Measurements from ENCODE around the gene TSC22D3. TPM values are rescaled to one million over a fixed set of nuclear protein-coding genes. Genes with fewer than 3 reads are reported as not detected.

The TSC22D3 gene
- total RNA-seq, 3 donors from 2014 or later = 14.1 to 118 (median 64.7) TPM

DNA sequence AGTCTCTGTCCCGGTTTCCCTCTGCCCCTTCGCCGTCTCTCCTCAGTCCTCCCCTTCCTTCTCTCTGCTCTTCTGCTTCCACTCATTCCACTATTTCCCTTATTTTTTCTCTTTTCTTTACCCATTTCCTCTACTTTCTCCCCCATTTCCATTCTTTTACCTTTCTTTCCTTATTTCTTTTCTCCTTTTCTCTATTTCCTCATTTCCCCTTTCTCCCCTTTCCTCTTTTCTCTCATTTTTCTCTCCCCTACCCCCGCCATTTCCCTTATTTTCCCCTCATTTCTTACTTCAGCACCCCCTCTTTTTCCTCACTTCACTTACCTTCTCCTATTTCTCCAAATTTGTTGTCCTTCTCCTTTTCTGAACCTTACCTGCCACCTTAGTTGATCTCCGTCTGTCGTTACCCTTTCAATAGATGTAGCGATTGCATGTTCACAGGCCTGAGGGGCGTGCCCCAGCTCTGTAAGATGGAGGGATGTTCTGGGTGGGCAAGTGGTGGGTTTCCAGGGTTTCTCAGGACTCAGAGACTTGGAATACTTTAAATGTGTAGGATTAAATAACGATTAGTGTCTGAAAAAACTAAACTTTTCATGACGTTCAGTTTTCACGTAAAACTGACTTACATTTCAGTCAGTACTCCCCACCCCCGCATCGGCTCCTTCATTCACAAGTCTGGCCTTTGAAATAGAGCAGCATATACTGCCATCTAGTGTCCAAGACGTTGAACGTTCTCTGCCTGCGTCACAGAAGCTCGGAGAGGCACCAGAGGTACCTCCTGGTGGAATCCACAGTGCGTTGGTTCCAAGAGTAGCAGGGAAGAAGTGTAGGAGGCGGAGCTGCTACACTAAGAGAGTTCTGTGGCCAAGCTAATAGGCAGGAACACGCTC is 1.3 kb upstream of the TSC22D3 start:
- intact Hi-C loops (cut with DNase I, micrococcal nuclease) = loop anchor here (5.0 kb wide), 1 partner anchor 120 kb away; no protein-coding TSS in a partner anchor
- TF ChIP-seq, protein P1, sequence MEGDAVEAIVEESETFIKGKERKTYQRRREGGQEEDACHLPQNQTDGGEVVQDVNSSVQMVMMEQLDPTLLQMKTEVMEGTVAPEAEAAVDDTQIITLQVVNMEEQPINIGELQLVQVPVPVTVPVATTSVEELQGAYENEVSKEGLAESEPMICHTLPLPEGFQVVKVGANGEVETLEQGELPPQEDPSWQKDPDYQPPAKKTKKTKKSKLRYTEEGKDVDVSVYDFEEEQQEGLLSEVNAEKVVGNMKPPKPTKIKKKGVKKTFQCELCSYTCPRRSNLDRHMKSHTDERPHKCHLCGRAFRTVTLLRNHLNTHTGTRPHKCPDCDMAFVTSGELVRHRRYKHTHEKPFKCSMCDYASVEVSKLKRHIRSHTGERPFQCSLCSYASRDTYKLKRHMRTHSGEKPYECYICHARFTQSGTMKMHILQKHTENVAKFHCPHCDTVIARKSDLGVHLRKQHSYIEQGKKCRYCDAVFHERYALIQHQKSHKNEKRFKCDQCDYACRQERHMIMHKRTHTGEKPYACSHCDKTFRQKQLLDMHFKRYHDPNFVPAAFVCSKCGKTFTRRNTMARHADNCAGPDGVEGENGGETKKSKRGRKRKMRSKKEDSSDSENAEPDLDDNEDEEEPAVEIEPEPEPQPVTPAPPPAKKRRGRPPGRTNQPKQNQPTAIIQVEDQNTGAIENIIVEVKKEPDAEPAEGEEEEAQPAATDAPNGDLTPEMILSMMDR (IDR thresholded peaks at IDR 0.05) = peak; percentile 31
- Histone ChIP-seq H3K36me3 (ENCODE audit: low read depth) (no peaks in the 10 kb centered on the region), H3K9me3 (no peaks in the 10 kb centered on the region), H3K4me3 (no peak overlapping the region), H3K4me1 (ENCODE audit: low read depth) (no peaks in the 10 kb centered on the region)
- DNase-seq (peak; percentile 61 to 82 (median 69)), ATAC-seq (peak; percentile 80)

DNA sequence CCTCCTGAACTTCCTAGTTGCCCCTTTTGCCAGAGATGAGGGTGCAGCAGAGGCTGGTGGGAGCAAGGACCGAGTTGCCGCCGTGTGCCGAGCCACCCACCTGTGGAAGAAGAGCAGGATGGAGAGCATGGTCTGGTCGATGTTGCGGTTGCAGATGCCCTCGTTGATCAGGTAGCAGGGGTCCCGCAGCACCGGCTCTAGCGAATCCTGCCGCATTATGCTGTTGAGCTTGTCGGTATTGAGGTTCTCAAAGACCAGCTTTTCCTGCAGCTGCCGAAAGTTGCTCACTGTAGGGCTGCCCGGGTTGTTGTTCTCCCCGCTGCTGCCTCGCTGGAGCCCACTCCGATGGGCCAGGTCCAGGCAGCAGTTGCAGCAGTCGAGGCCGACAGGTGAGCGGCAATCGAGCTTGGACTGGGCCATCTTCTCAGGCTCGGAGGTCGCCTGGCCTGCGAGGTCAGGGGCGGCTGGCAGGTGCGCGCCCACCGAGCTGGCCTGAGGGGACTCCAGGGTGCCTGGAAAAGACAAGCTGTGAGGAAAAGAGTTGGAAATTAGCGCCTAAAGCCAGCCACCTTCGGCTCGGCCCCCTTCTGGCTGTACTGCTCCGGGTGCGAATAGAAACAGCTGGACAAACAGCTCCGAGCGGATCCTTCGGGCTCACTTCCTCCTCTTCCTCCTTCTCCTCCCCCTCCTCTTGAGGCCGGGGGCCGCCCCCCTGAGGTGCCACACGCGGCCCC is 420 bp downstream of the TSC22D3 start:
- Histone ChIP-seq H3K9me3 (no peaks in the 10 kb centered on the region), H3K36me3 (ENCODE audit: low read depth) (no peaks in the 10 kb centered on the region), H3K4me3 (no peak overlapping the region), H3K4me1 (ENCODE audit: low read depth) (no peaks in the 10 kb centered on the region)
- intact Hi-C loops (cut with DNase I, micrococcal nuclease) = loop anchor here (5.0 kb wide), 1 partner anchor 118 kb away; no protein-coding TSS in a partner anchor
- DNase-seq = peak in 2 of 3 donors; percentile 9 to 40
- TF ChIP-seq, protein P1 (IDR thresholded peaks at IDR 0.05) = no peak
- ATAC-seq = peak; percentile 19

DNA sequence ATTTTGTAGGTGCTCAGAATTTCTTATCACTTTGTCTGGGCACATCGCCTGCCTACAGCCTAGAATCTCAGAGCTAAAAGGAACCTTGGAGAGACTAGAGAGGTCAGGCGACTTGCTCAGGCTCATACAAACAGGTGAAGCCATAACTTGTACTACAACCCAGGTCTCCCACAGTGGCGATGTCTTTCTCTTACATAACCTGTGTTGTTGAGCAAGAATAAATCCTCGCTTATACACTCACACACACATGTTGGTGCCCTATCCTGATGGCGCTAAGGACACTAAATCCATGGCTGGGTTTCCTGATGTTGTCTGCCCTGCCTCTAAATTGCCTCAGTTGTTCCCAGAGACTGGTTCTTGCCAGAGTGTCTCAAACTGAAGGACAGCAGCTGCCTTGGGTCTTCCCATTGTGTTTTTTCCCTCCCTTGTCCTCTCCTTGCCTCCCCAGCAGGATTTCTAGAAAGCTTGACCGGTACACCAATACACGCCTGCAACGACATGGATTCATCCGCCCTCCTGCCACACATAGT is 1.6 kb downstream of the TSC22D3 start:
- Histone ChIP-seq H3K4me3 (no peak overlapping the region), H3K4me1 (ENCODE audit: low read depth) (no peaks in the 10 kb centered on the region), H3K9me3 (no peaks in the 10 kb centered on the region), H3K36me3 (ENCODE audit: low read depth) (no peaks in the 10 kb centered on the region)
- intact Hi-C loops (cut with DNase I, micrococcal nuclease) = no loop called here
- TF ChIP-seq, protein P1 (IDR thresholded peaks at IDR 0.05) = no peak
- DNase-seq = no peak
- ATAC-seq = no peak

DNA sequence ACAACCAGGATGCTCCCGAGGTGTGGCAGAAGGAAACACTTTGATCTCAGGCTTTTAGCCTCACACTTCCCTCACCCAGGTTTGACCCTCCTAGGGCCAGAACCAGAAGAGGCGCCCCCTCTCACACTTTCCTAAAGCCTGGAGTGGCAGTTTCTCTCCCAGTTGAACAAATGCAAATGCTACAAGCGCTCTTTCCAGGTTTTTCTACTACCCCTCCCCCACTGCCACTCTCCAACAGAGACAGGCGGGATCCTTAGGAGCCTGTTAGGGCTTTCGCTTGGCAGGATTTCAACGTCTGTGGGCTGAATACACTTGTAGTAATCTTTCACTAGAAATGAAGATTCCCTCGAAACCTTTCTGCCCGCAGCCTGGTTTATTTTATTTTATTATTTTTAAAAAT is 2.4 kb downstream of the TSC22D3 start:
- H3K4me1 ChIP-seq (ENCODE audit: low read depth) = no peaks in the 10 kb centered on the region
- ATAC-seq = no peak
- no peaks in the 10 kb centered on the region for H3K9me3 ChIP-seq
- intact Hi-C loops (cut with DNase I, micrococcal nuclease) = no loop called here
- TF ChIP-seq, protein P1 (IDR thresholded peaks at IDR 0.05) = no peak
- H3K36me3 ChIP-seq (ENCODE audit: low read depth) = no peaks in the 10 kb centered on the region
- no peak overlapping the region for H3K4me3 ChIP-seq
- DNase-seq = no peak

DNA sequence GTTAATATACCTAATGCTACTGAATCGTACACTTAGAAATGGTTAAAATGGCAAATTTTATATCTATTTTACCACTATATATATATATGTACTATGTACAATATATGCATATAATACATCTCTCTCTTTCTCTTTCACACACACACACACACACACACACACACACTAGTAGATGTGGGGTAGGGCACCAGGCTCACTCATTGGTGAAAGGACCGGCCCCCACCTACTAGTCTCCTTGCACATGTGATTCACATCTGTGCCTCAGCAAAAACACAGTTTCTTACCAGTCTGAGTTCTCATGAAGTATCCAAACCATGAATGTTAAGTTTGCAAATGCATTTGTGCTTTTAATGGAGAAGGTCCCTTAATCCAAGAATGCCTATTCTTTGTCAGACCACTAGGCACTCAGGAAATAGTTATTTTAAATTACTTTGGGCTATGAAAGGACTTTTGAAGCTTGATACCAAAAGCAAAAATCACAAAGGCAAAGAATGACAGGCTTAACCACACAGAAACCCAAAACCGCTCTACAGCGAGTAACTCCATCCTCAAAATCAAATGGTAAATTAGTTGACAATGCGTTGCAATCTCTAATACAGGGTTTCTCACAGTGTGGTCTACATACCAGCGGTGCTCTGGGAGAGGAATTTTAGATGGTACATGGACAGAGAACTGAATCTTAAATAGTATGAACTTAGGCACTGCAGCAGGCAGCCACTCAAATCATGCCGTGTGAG is 5.8 kb downstream of the TSC22D3 start:
- no peak for DNase-seq
- no peak for ATAC-seq
- Histone ChIP-seq H3K9me3 (no peaks in the 10 kb centered on the region), H3K4me1 (ENCODE audit: low read depth) (no peaks in the 10 kb centered on the region), H3K4me3 (no peak overlapping the region), H3K36me3 (ENCODE audit: low read depth) (no peaks in the 10 kb centered on the region)
- intact Hi-C loops (cut with DNase I, micrococcal nuclease) = no loop called here
- TF ChIP-seq, protein P1 (IDR thresholded peaks at IDR 0.05) = no peak

Data from mucosa of descending colon (tissue), 3 donors.